Measurements from ENCODE around the gene PGS1. TPM values are rescaled to one million over a fixed set of nuclear protein-coding genes. Genes with fewer than 3 reads are reported as not detected.

Gene PGS1
- total RNA-seq, 2 donors from 2014 or later: 81.6 to 101 TPM

- Mint-ChIP-seq H3K27ac (no peak overlapping the region), H3K4me1 (ENCODE audit: low read depth) (peaks cover 85% of the 10 kb centered on the region), H3K27me3 (ENCODE audit: low read depth) (no peaks in the 10 kb centered on the region), H3K36me3 (ENCODE audit: insufficient read depth in 2 of 2) (peaks cover 2 to 3% of the 10 kb centered on the region in 2 donors), H3K4me3 (peak overlapping the region; percentile 56 to 66), H3K9me3 (no peaks in the 10 kb centered on the region)
- DNase-seq (no peak), ATAC-seq (replicated peaks in 1 of 2) (no peak)
Measured at GRCh38 chr17:78351449-78352006, 26.9 kb upstream of the PGS1 start.

- H3K4me1 Mint-ChIP-seq (ENCODE audit: low read depth): peaks cover 62% of the 10 kb centered on the region
- DNase-seq: no peak
- H3K9me3 Mint-ChIP-seq: no peaks in the 10 kb centered on the region
- H3K27ac Mint-ChIP-seq: peak overlapping the region; percentile 92
- no peak for ATAC-seq (replicated peaks in 1 of 2)
- no peaks in the 10 kb centered on the region for H3K27me3 Mint-ChIP-seq (ENCODE audit: low read depth)
- H3K4me3 Mint-ChIP-seq: peak overlapping the region; percentile 86 to 96
- peaks cover 15 to 19% of the 10 kb centered on the region in 2 donors for H3K36me3 Mint-ChIP-seq (ENCODE audit: insufficient read depth in 2 of 2)
Measured at GRCh38 chr17:78353834-78354233, 24.6 kb upstream of the PGS1 start.

- Mint-ChIP-seq H3K4me1 (ENCODE audit: low read depth) (peaks cover 50% of the 10 kb centered on the region), H3K4me3 (peak overlapping the region; percentile 86 to 96), H3K9me3 (no peaks in the 10 kb centered on the region), H3K36me3 (ENCODE audit: insufficient read depth in 2 of 2) (peaks cover 15 to 19% of the 10 kb centered on the region in 2 donors), H3K27me3 (ENCODE audit: low read depth) (no peaks in the 10 kb centered on the region), H3K27ac (peak overlapping the region; percentile 91)
- peak; percentile 54 to 58 for DNase-seq
- no peak for ATAC-seq (replicated peaks in 1 of 2)
Measured at GRCh38 chr17:78355045-78355641, 23.3 kb upstream of the PGS1 start.

- Mint-ChIP-seq H3K9me3 (no peaks in the 10 kb centered on the region), H3K36me3 (ENCODE audit: insufficient read depth in 2 of 2) (peaks cover 15 to 19% of the 10 kb centered on the region in 2 donors), H3K4me1 (ENCODE audit: low read depth) (peaks cover 45% of the 10 kb centered on the region), H3K27me3 (ENCODE audit: low read depth) (no peaks in the 10 kb centered on the region), H3K4me3 (peak overlapping the region; percentile 86 to 96), H3K27ac (peak overlapping the region; percentile 91)
- no peak for ATAC-seq (replicated peaks in 1 of 2)
- DNase-seq: no peak
Measured at GRCh38 chr17:78355701-78356100, 22.7 kb upstream of the PGS1 start.

GRCh38 chr17:78356101-78356713 is 22.2 kb upstream of the PGS1 start:
- peaks cover 48% of the 10 kb centered on the region for H3K4me1 Mint-ChIP-seq (ENCODE audit: low read depth)

GRCh38 chr17:78357177-78357586 is 21.3 kb upstream of the PGS1 start:
- peaks cover 49% of the 10 kb centered on the region for H3K4me1 Mint-ChIP-seq (ENCODE audit: low read depth)
- peak overlapping the region; percentile 86 to 96 for H3K4me3 Mint-ChIP-seq
- H3K9me3 Mint-ChIP-seq: no peaks in the 10 kb centered on the region
- H3K27me3 Mint-ChIP-seq (ENCODE audit: low read depth): no peaks in the 10 kb centered on the region
- H3K27ac Mint-ChIP-seq: peak overlapping the region; percentile 91
- H3K36me3 Mint-ChIP-seq (ENCODE audit: insufficient read depth in 2 of 2): peaks cover 15 to 19% of the 10 kb centered on the region in 2 donors
- DNase-seq (peak; percentile 48 to 56), ATAC-seq (replicated peaks in 1 of 2) (no peak)

More at GRCh38 chr17:78356101-78356713, 22.2 kb upstream of the PGS1 start:
- peak; percentile 60 to 61 for ATAC-seq (replicated peaks in 1 of 2)
- no peaks in the 10 kb centered on the region for H3K27me3 Mint-ChIP-seq (ENCODE audit: low read depth)
- H3K27ac Mint-ChIP-seq: peak overlapping the region; percentile 91
- DNase-seq: peak; percentile 90 to 95
- H3K4me3 Mint-ChIP-seq: peak overlapping the region; percentile 86 to 96
- peaks cover 15 to 19% of the 10 kb centered on the region in 2 donors for H3K36me3 Mint-ChIP-seq (ENCODE audit: insufficient read depth in 2 of 2)
- no peaks in the 10 kb centered on the region for H3K9me3 Mint-ChIP-seq

- no peaks in the 10 kb centered on the region for H3K27me3 Mint-ChIP-seq (ENCODE audit: low read depth)
- no peak for ATAC-seq (replicated peaks in 1 of 2)
- no peaks in the 10 kb centered on the region for H3K9me3 Mint-ChIP-seq
- peak overlapping the region; percentile 91 for H3K27ac Mint-ChIP-seq
- peaks cover 15 to 19% of the 10 kb centered on the region in 2 donors for H3K36me3 Mint-ChIP-seq (ENCODE audit: insufficient read depth in 2 of 2)
- peaks cover 50% of the 10 kb centered on the region for H3K4me1 Mint-ChIP-seq (ENCODE audit: low read depth)
- H3K4me3 Mint-ChIP-seq: peak overlapping the region; percentile 86 to 96
- peak; percentile 41 to 42 for DNase-seq
Measured at GRCh38 chr17:78357672-78358537, 20.5 kb upstream of the PGS1 start.

- H3K4me3 Mint-ChIP-seq: peak overlapping the region; percentile 86 to 96
- no peak for ATAC-seq (replicated peaks in 1 of 2)
- H3K27me3 Mint-ChIP-seq (ENCODE audit: low read depth): peaks cover 5% of the 10 kb centered on the region
- H3K4me1 Mint-ChIP-seq (ENCODE audit: low read depth): peaks cover 49% of the 10 kb centered on the region
- H3K27ac Mint-ChIP-seq: peak overlapping the region; percentile 91
- no peaks in the 10 kb centered on the region for H3K9me3 Mint-ChIP-seq
- H3K36me3 Mint-ChIP-seq (ENCODE audit: insufficient read depth in 2 of 2): peaks cover 15 to 20% of the 10 kb centered on the region in 2 donors
- DNase-seq: peak; percentile 52 to 56
Measured at GRCh38 chr17:78358538-78359320, 19.7 kb upstream of the PGS1 start.

GRCh38 chr17:78359321-78359996 is 19.0 kb upstream of the PGS1 start:
- peaks cover 5% of the 10 kb centered on the region for H3K27me3 Mint-ChIP-seq (ENCODE audit: low read depth)
- peaks cover 49% of the 10 kb centered on the region for H3K4me1 Mint-ChIP-seq (ENCODE audit: low read depth)
- H3K9me3 Mint-ChIP-seq: no peaks in the 10 kb centered on the region
- peak overlapping the region; percentile 82 for H3K27ac Mint-ChIP-seq
- peak in 1 of 2 donors; percentile 54 for DNase-seq
- no peak for ATAC-seq (replicated peaks in 1 of 2)
- peaks cover 15 to 19% of the 10 kb centered on the region in 2 donors for H3K36me3 Mint-ChIP-seq (ENCODE audit: insufficient read depth in 2 of 2)
- peak overlapping the region; percentile 82 to 86 for H3K4me3 Mint-ChIP-seq

- H3K9me3 Mint-ChIP-seq: no peaks in the 10 kb centered on the region
- H3K27ac Mint-ChIP-seq: peak within 1 kb of the TSS; percentile 92
- ATAC-seq (replicated peaks in 1 of 2): peak; percentile 69 to 70
- H3K4me3 Mint-ChIP-seq: peak within 1 kb of the TSS; percentile 86 to 96
- H3K4me1 Mint-ChIP-seq (ENCODE audit: low read depth): peaks cover 49% of the 10 kb centered on the region
- H3K36me3 Mint-ChIP-seq (ENCODE audit: insufficient read depth in 2 of 2): peaks cover 15 to 19% of the 10 kb centered on the region in 2 donors
- peak; percentile 98 to 99 for DNase-seq
- peaks cover 5% of the 10 kb centered on the region for H3K27me3 Mint-ChIP-seq (ENCODE audit: low read depth)
Measured at GRCh38 chr17:78359997-78360370, 18.5 kb upstream of the PGS1 start, which contains the start of gene SOCS3. Gene SOCS3, minus strand, starts transcription at chr17:78360077. Its CDS starts 982 bp downstream, at chr17:78359095.

- H3K36me3 Mint-ChIP-seq (ENCODE audit: insufficient read depth in 2 of 2): peaks cover 15 to 19% of the 10 kb centered on the region in 2 donors
- peaks cover 47% of the 10 kb centered on the region for H3K4me1 Mint-ChIP-seq (ENCODE audit: low read depth)
- H3K27me3 Mint-ChIP-seq (ENCODE audit: low read depth): peaks cover 5% of the 10 kb centered on the region
- DNase-seq: peak; percentile 96 to 99
- ATAC-seq (replicated peaks in 1 of 2): peak; percentile 33 to 37
- peak overlapping the region; percentile 75 to 84 for H3K4me3 Mint-ChIP-seq
- H3K27ac Mint-ChIP-seq: peak overlapping the region; percentile 92
- H3K9me3 Mint-ChIP-seq: no peaks in the 10 kb centered on the region
Measured at GRCh38 chr17:78360371-78361224, 17.9 kb upstream of the PGS1 start.

Measured in activated T-cell treated with anti-CD3 and anti-CD28 coated beads, Interleukin-2, amount 50 U/mL, for 72 hours (primary cell).